ENCODE results near the gene MSX1.

Gene MSX1

GRCh38 chr4:4913147-4913561, 53.7 kb downstream of the MSX1 start:
- no peak for DNase-seq (ENCODE audit: low spot score)
